HG03066 (cell line): Measurements from ENCODE around the gene GALE.
"Not testable (repeated sequence)": the region's sequence is repeated elsewhere in the genome, so short reads cannot be mapped to it uniquely, and the experiment has no call there.

Source experiments
- ATAC-seq: cut with Tn5 transposase; IDR thresholded peaks from one replicate; pipeline ENCODE4 v1.9.1; 2021; ENCODE audit warnings: low read depth; ENCODE audit not compliant: unreplicated experiment

GALE gene

DNA sequence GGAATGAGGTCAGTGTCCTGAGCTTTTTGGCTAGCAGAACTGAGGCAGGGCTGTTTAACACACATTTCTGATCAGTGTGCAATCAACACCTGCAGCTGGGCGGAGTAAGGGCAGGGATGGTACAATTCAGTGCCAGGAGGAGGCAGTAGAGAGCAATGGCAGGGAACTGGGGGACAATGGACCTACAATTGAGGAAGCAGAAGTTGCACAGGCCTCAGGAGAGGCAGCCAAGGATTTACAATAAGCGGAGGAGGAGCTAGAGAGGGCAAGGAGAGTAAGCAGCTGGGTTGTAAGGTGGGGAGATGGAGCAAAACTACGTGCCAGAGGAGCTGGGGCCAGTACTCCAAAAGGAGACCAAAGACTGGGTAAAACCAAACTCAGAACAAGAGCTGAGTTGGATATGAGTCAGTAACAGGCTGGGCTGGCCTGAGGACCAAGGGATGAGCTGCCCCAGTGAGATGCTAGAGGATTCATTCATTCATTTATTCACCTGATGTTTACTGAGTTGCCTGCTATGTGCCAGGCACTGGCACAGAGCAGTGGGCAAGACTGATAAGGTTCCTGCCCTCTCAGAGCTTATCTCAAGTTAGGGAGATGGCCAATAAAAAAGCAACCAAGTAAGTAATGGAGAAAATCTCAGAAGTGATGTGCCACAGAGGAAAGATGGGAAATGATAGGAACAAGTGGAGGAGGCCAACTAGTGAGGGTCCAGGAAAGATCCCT lies 10.4 kb upstream of the GALE start:
- ATAC-seq: no peak

DNA sequence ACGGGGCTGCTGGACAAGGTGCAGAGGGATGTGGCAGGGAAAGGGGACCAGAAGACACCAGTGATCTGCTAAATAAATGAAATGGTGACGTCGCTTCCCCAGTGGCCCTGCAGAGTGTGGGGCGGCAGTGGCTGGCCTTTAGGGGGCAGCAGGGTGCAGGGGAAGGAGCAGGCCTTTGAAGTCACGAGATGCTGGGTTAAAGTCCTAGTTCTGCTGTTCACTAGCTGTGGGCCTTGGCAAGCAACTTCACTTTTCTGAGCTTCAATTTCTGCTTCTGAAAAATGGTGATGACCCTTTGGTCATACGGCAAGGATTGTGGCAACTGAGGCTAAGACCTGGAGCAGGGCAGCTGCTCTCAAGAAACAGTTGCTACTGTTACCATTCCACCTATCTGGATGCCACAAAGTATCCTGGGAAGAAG lies 9.2 kb upstream of the GALE start:
- ATAC-seq: peak; percentile 64

- no peak for ATAC-seq
Measured at GRCh38 chr1:23807453-23807852, 6.9 kb upstream of the GALE start.

GRCh38 chr1:23806280-23806679 lies 5.7 kb upstream of the GALE start:
- ATAC-seq: no peak

GRCh38 chr1:23805025-23805424 lies 4.5 kb upstream of the GALE start:
- no peak for ATAC-seq

DNA sequence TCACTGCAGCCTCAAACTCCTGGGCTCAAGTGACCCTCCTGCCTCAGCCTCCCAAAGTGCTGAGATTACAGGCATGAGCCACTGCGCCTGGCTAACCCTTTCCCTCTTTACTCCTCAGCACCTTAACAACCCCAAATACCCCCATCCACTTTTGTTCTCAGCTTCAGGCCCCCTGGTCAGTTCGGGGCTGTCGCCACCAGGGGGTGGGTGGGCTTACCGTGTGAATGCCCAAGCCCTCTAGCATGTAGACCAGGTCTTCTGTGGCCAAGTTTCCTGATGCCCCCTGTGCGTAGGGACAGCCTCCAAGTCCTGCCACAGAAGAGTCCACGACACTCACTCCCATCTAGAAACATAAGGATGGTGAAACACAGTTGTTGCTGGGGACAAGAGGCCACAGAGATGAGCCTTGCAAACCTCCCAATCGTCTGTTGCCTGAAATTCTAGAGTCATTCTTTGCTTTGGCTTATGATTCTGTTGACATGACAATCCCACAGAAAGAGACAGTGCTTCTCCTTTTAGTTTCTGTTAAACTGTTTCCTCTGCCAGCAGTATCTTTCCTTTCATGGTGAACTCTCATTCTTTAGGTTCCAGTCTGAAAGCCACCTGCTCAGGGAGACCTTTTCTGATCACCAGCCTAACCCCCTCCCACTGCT lies 3.8 kb upstream of the GALE start:
- no peak for ATAC-seq

DNA sequence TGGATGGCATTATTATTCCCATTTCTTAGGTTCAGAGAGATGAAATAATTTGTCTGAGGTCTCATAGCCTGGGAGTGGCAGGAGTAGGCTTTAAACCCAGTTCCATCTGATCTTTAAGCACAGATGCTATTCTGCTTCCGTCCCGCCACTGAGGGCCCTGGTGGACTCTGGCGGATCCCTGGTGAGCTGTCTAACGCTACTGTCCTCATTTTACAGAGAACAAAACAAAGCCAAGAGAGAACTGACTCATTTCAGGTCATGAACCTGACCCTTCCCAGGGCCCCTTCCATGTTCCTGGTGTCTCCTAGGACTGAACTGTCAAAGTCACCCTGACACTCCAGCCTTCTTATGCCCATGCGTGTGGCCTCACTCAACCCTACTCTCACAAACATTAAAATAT lies 3.1 kb upstream of the GALE start:
- no peak for ATAC-seq

- not testable (repeated sequence) for ATAC-seq
Measured at GRCh38 chr1:23802809-23803342, 2.3 kb upstream of the GALE start.

GRCh38 chr1:23801876-23802275 lies 1.3 kb upstream of the GALE start:
- no peak for ATAC-seq

- ATAC-seq: no peak
Measured at GRCh38 chr1:23801338-23801748, 789 bp upstream of the GALE start.

DNA sequence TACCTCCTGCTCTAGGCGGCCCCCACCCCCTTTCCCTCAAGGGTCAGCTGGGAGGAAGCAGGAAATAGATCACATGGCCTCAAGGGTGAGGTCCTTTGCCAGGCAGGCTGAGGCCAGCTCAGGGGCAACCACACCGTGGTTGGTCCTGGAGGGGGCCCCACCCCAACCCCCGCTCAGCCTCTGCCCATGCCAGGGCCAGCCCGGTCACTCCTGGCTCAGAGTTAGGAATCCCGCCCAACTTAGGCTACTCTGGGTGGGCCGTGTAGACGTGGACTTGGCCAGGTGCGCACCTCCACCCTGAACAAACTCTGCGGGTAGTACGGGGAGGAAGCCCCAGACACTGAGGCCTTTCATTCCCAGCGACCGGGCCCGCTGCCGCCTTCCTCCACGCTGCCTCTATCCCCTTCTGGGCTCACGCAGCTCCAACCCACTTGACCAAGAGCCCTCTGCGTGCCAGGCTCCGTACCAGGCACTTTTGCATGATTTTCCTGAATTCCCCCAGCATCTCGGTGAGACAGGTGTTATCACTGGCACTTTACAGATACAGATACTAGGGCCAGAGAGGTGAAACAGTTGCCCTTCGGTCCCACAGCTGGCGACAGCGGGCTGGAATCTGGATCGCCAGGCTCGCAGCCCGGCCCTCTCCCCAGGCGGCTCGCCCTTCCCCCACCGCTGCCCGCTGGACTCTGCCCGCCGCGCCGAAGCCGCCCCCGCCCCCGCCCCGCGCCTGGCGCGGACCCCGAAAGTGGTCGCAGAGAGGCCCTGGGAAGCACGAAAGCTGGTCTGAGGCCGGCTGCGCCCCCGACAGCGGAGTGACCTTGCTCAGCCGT lies 769 bp downstream of the GALE start:
- peak; percentile 15 for ATAC-seq

DNA sequence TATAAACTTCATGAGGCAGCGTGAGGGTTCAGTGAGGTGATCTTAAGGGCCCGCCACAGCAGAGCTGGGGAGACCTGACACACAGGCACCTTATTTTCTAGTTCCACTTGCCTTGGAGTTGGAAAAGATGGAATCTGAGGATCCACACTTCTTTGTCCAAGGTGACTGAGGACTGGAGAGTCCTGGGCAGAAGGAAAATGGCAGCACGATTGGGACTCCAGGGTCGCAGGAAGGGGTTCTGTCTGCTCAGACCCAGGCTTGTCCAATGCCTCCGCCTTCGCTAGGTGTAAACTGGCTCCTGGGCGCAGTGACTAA lies 1.3 kb downstream of the GALE start:
- ATAC-seq: no peak

DNA sequence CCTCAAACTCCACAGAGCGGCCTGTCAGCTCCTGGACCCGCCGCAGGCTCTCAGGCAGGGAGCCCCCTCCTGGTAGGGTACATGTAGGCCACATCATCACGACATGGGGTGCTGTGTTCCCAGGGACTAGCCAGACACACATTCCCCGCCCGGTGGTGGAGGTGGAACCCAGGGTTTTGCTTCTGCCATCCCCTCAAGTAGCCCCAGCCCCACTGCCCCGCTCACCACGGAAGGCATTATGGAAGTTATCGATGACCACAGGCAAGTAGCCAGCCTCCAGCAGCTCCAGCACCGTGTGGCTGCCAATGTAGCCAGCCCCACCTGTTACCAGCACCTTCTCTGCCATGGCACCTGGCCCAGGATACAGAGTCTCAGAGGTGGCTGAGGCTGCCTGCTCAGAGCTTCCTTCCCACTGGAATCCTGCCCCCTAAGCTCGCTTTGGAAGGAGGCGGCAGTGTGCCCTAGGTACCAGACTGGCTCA lies 1.9 kb downstream of the GALE start:
- ATAC-seq: no peak

DNA sequence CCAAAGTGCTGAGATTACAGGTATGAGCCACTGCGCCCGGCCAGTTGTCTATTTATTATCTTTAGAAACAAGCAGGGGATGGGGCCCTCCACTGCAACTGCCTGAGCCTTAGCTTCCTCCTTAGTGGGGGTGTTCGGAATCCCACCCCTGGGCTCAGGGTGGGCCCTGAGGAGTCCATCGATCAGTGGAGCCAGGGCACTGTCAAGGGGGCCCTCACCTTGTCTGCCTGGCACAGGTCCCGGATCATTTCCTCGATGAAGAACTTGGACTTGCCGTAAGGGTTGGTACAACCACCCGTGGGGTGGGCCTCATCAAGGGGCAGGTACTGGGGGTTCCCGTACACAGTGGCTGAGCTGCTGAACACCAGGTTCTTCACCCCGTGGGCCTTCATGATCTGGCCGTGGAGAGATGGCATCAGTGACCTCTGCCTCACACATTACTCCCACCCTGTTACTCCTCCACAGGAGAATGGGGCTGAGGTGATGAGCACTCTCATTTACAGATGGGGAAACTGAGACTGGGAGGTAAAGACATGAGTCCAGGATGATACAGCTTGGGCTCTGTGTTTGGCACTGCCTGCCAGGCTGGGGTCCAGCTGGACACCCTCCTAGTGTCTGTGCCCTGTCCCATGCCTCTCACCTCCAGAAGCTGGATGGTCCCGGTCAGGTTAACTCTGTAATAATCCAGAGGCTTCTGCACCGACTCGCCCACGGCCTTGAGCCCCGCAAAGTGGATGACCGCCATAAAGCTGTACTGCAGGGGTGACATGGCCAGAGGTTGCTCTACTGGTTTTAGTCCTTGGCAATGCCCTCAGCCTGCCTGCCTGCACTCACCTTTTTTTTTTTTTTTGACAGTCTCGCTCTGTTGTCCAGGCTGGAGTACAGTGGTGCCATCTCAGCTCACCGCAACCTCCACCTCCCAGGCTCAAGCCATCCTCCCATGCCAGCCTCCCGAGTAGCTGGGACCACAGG lies 2.8 kb downstream of the GALE start:
- ATAC-seq: no peak

- ATAC-seq: no peak
Measured at GRCh38 chr1:23796466-23797271, 3.9 kb downstream of the GALE start.

GRCh38 chr1:23795676-23796465 lies 4.7 kb downstream of the GALE start:
- no peak for ATAC-seq

GRCh38 chr1:23794732-23795182 lies 5.8 kb downstream of the GALE start:
- not testable (repeated sequence) for ATAC-seq
